B cell (primary cell): ENCODE measurements around the gene FRYL. TPM values are rescaled to one million over a fixed set of nuclear protein-coding genes. Genes with fewer than 3 reads are reported as not detected.

Experiments
- ATAC-seq: fragments of 200-7000 bp; cut with Tn5 transposase; one replicate; pipeline ENCODE4 v1.10.0; 2021; ENCODE audit warnings: low read depth, mild to moderate bottlenecking, moderate number of reproducible peaks, moderate library complexity
- CTCF ChIA-PET: fragments of 350-600 bp; sonication (Branson Sonifier 250); formaldehyde crosslinking; loops from one replicate; lab custom pipeline; 2021; ENCODE audit warnings: antibody characterized with exemption, inconsistent platforms; lab: Charles Lee
- POLR2A ChIA-PET: fragments of 350-600 bp; sonication (Branson Sonifier 250); formaldehyde crosslinking; loops from one replicate; lab custom pipeline; 2021; ENCODE audit warnings: antibody characterized with exemption; lab: Charles Lee
- DNase-seq: peaks from one replicate; pipeline ENCODE4 v3.0.0; 2013
- H2AFZ ChIP-seq: 2 replicates; pipeline ENCODE4 v1.6.1; 2012; ENCODE audit warnings: mild to moderate bottlenecking, low read depth, low read length; ENCODE audit not compliant: insufficient read depth, poor library complexity, severe bottlenecking
- H3K27ac ChIP-seq, 2 donors: 1 replicate in 1 of 2; 2 replicates in 1 of 2; pipeline ENCODE4 v1.5.1; 2012 to 2013; ENCODE audit warnings: low read length in 2 of 2, mild to moderate bottlenecking in 2 of 2, moderate library complexity in 1 of 2
- H3K27me3 ChIP-seq, 4 experiments: fragments of 200-600 bp in 1 of 4; sonication (generic) in 1 of 4; replicated peaks in 1 of 4; 1 replicate in 2 of 4; 2 replicates in 2 of 4; pipeline versions ENCODE4 v1.6.1 to v1.7.0; 2013 to 2016; ENCODE audit warnings: low read length in 3 of 4, mild to moderate bottlenecking in 2 of 4, mixed read lengths in 1 of 4, moderate library complexity in 1 of 4; ENCODE audit not compliant: insufficient read depth in 4 of 4, control insufficient read depth in 3 of 4; ENCODE audit errors: control extremely low read depth in 1 of 4
- H3K36me3 ChIP-seq, 2 experiments: replicated peaks in 1 of 2; 1 replicate in 1 of 2; 2 replicates in 1 of 2; pipeline versions ENCODE4 v1.6.1 to v1.7.1; 2013; ENCODE audit warnings: low read length in 1 of 2; ENCODE audit not compliant: insufficient read depth in 2 of 2, control insufficient read depth in 1 of 2; ENCODE audit errors: control extremely low read depth in 1 of 2, extremely low read depth in 1 of 2
- H3K4me1 ChIP-seq, 2 donors: fragments of 200-600 bp in 1 of 2; sonication (generic) in 1 of 2; 1 replicate in 1 of 2; 2 replicates in 1 of 2; pipeline versions ENCODE4 v1.5.1 to v1.6.1; 2013 to 2017; ENCODE audit warnings: low read length in 2 of 2; ENCODE audit not compliant: control insufficient read depth in 2 of 2, insufficient read depth in 2 of 2
- H3K4me2 ChIP-seq: replicated peaks from 2 replicates; pipeline ENCODE3; 2012; ENCODE audit warnings: mild to moderate bottlenecking, low read depth, low read length; ENCODE audit not compliant: poor library complexity, severe bottlenecking
- H3K4me3 ChIP-seq, 5 experiments: fragments of 200-600 bp in 1 of 5; sonication (generic) in 1 of 5; 1 replicate in 3 of 5; 2 replicates in 2 of 5; pipeline versions ENCODE4 v1.5.1 to v1.7.0; 2011 to 2016; ENCODE audit warnings: low read length in 4 of 5, mild to moderate bottlenecking in 4 of 5, low read depth in 2 of 5, control low read depth in 1 of 5, moderate library complexity in 1 of 5; ENCODE audit not compliant: insufficient read depth in 1 of 5; ENCODE audit errors: control extremely low read depth in 1 of 5, extremely low read depth in 1 of 5
- H3K79me2 ChIP-seq: fragments of 200-600 bp; sonication (generic); one replicate; pipeline ENCODE4 v1.6.0; 2016; ENCODE audit warnings: low read length; ENCODE audit not compliant: control insufficient read depth, insufficient read depth
- H3K9ac ChIP-seq: fragments of 200-600 bp; sonication (generic); 2 replicates; pipeline ENCODE4 v1.6.1; 2017; ENCODE audit warnings: mild to moderate bottlenecking, low read length, moderate library complexity
- H3K9me3 ChIP-seq, 3 donors: one replicate each; pipeline versions ENCODE4 v1.6.1 to v1.7.1; 2013; ENCODE audit warnings: low read length in 2 of 3; ENCODE audit not compliant: control insufficient read depth in 2 of 3, insufficient read depth in 1 of 3; ENCODE audit errors: control extremely low read depth in 1 of 3
- H4K20me1 ChIP-seq: 2 replicates; pipeline ENCODE4 v1.6.0; 2012; ENCODE audit warnings: mild to moderate bottlenecking, low read length; ENCODE audit not compliant: insufficient read depth, control insufficient read depth, poor library complexity, severe bottlenecking
- H3K27ac Mint-ChIP-seq: one replicate; pipeline ENCODE4 v1.8.0; 2021; ENCODE audit warnings: mixed read lengths
- H3K27me3 Mint-ChIP-seq: one replicate; pipeline ENCODE4 v1.8.0; 2021; ENCODE audit warnings: mixed read lengths
- H3K4me1 Mint-ChIP-seq: one replicate; pipeline ENCODE4 v1.8.0; 2021; ENCODE audit warnings: mixed read lengths
- H3K4me3 Mint-ChIP-seq: one replicate; pipeline ENCODE4 v1.8.0; 2021; ENCODE audit warnings: mixed read lengths
- H3K9me3 Mint-ChIP-seq: one replicate; pipeline ENCODE4 v1.8.0; 2022; ENCODE audit warnings: mixed read lengths; ENCODE audit not compliant: insufficient read depth
- CTCF ChIP-seq: fragments of 200-600 bp; IDR thresholded peaks from one replicate; pipeline ENCODE4 v1.8.0; 2022; ENCODE audit warnings: antibody characterized with exemption, mild to moderate bottlenecking
- EZH2 ChIP-seq: IDR thresholded peaks from 2 replicates; pipeline ENCODE4 v1.6.1; 2012; ENCODE audit warnings: borderline replicate concordance, low read depth, mild to moderate bottlenecking, moderate library complexity, low read length; ENCODE audit not compliant: insufficient read depth, poor library complexity, severe bottlenecking
- WGBS: methylation state at CpG from one replicate; pipeline ENCODE4 v1.1.5; 2013; ENCODE audit warnings: missing lambda C conversion rate; ENCODE audit not compliant: insufficient coverage; 5-methylcytosine and 5-hydroxymethylcytosine counted together
- intact Hi-C: fragments of 100-400 bp; cut with micrococcal nuclease; formaldehyde crosslinking; loops from one replicate; pipeline ENCODE4 v1.10.0; 2022
- polyA plus RNA-seq: library from polyadenylated mRNA; depleted of rRNA; stranded (reverse); fragments of >200 nt; gene quantifications from 2 replicates; pipeline ENCODE4 v1.2.3, GENCODE V29; 2012
- total RNA-seq, 2 donors: library from RNA; stranded (reverse); fragments of 120-200 nt in 1 of 2; gene quantifications; 1 replicate in 1 of 2; 2 replicates in 1 of 2; pipeline versions ENCODE4 v1.2.3 to v1.2.4, GENCODE V29; 2013 to 2022

The FRYL gene
- total and polyA plus RNA-seq, 2 donors (not counting 1 experiment from before 2014, with no cell fraction given): 15.5 to 138 TPM

- no peaks in the 10 kb centered on the region for H3K79me2 ChIP-seq
- intact Hi-C loops: no loop called here
- no peak overlapping the region for H3K27ac Mint-ChIP-seq
- DNase-seq (no peak), ATAC-seq (no peak)
- no peak overlapping the region for H3K4me3 ChIP-seq
- H3K27me3 Mint-ChIP-seq: no peaks in the 10 kb centered on the region
- H3K4me1 ChIP-seq: peaks cover 5 to 6% of the 10 kb centered on the region in 2 donors
- H3K4me1 Mint-ChIP-seq: peaks cover 20% of the 10 kb centered on the region
- H3K36me3 ChIP-seq: peaks cover 9 to 67% of the 10 kb centered on the region in 2 experiments
- no peak for TF ChIP-seq CTCF
- TF ChIP-seq EZH2: no peak
- no peak overlapping the region for H3K4me2 ChIP-seq
- no peak overlapping the region for H3K27ac ChIP-seq
- ChIA-PET CTCF (interaction anchor here (1.2 kb wide), 1 partner anchor 15 kb away, joined by 3 read pairs; no protein-coding TSS in a partner anchor), POLR2A (no interaction called here)
- WGBS: no CpG with 5 or more reads among the region's 3 CpGs
- H3K9me3 Mint-ChIP-seq: no peaks in the 10 kb centered on the region
- no peak overlapping the region for H2AFZ ChIP-seq
- no peak overlapping the region for H3K4me3 Mint-ChIP-seq
- H3K9ac ChIP-seq: no peak overlapping the region
- no peaks in the 10 kb centered on the region for H3K27me3 ChIP-seq
- no peaks in the 10 kb centered on the region for H3K9me3 ChIP-seq
- no peaks in the 10 kb centered on the region for H4K20me1 ChIP-seq
These were observed 215.9 kb downstream of the FRYL start for GRCh38 chr4:48564151-48564550.

GRCh38 chr4:48558819-48559218, 221.3 kb downstream of the FRYL start:
- H3K27me3 Mint-ChIP-seq: no peaks in the 10 kb centered on the region
- H2AFZ ChIP-seq: no peak overlapping the region
- POLR2A ChIA-PET: no interaction called here
- peaks cover 0 to 1% (median 0%) of the 10 kb centered on the region in 3 donors for H3K9me3 ChIP-seq
- ATAC-seq: no peak
- CTCF ChIA-PET: interaction anchor here (1.0 to 1.5 kb wide), 2 partner anchors 12 to 54 kb away, joined by 3 read pairs; no protein-coding TSS in a partner anchor
- H3K4me3 Mint-ChIP-seq: no peak overlapping the region
- H3K79me2 ChIP-seq: no peaks in the 10 kb centered on the region
- H4K20me1 ChIP-seq: no peaks in the 10 kb centered on the region
- H3K36me3 ChIP-seq: peaks cover 2 to 77% of the 10 kb centered on the region in 2 experiments
- H3K4me1 Mint-ChIP-seq: no peaks in the 10 kb centered on the region
- intact Hi-C loops: no loop called here
- H3K9ac ChIP-seq: no peak overlapping the region
- no peak overlapping the region for H3K27ac ChIP-seq
- no peak for TF ChIP-seq CTCF
- TF ChIP-seq EZH2: no peak
- no peaks in the 10 kb centered on the region for H3K4me1 ChIP-seq
- no peaks in the 10 kb centered on the region for H3K9me3 Mint-ChIP-seq
- WGBS: 100% methylated on average over 1 of the region's 3 CpGs
- H3K27me3 ChIP-seq: no peaks in the 10 kb centered on the region
- H3K27ac Mint-ChIP-seq: no peak overlapping the region
- no peak overlapping the region for H3K4me2 ChIP-seq
- DNase-seq: no peak
- no peak overlapping the region for H3K4me3 ChIP-seq
